Left lung (tissue), 10 donors: ENCODE data around the gene CLEC18B. TPM values are rescaled to one million over a fixed set of nuclear protein-coding genes. Genes with fewer than 3 reads are reported as not detected.

ENCODE experiments used
- ATAC-seq: fragments of 200-7000 bp; cut with Tn5 transposase; one replicate; pipeline ENCODE4 v1.9.1; 2020; ENCODE audit warnings: moderate library complexity
- DNase-seq, 4 donors: peaks; one replicate each; pipeline ENCODE4 v3.0.0-alpha.2; 2013 to 2020
- H3K27ac ChIP-seq, 2 donors: fragments of 200-600 bp; sonication (generic) in 1 of 2; one replicate each; pipeline versions ENCODE4 v1.5.0 to v1.8.0; 2020 to 2021
- H3K27me3 ChIP-seq, 2 donors: fragments of 200-600 bp; sonication (generic) in 1 of 2; one replicate each; pipeline versions ENCODE4 v1.5.0 to v1.8.0; 2020 to 2021
- H3K36me3 ChIP-seq, 2 donors: fragments of 200-600 bp; sonication (generic) in 1 of 2; one replicate each; pipeline versions ENCODE4 v1.5.0 to v1.8.0; 2020 to 2021
- H3K4me1 ChIP-seq, 2 donors: fragments of 200-600 bp; one replicate each; pipeline ENCODE4 v1.8.0; 2021
- H3K4me3 ChIP-seq, 2 donors: fragments of 200-600 bp; sonication (generic) in 1 of 2; one replicate each; pipeline versions ENCODE4 v1.5.0 to v1.8.0; 2020 to 2021; ENCODE audit warnings: mild to moderate bottlenecking in 1 of 2
- H3K9me3 ChIP-seq, 2 donors: fragments of 200-600 bp; sonication (generic) in 1 of 2; one replicate each; pipeline versions ENCODE4 v1.5.0 to v1.8.0; 2020 to 2021
- CTCF ChIP-seq, 2 donors: fragments of 200-600 bp; sonication (generic) in 1 of 2; IDR thresholded peaks; one replicate each; pipeline versions ENCODE4 v1.5.0 to v1.8.0; 2021; ENCODE audit warnings: antibody characterized with exemption in 2 of 2
- intact Hi-C, 2 donors: fragments of 100-400 bp; cut with DNase I; formaldehyde crosslinking; loops; one replicate each; pipeline versions ENCODE4 v1.11.2 to v1.14.2; 2022
- polyA plus RNA-seq, 6 donors: library from polyadenylated mRNA; unstranded; fragments of 120-200 nt; gene quantifications; one replicate each; pipeline ENCODE4 v1.2.1, GENCODE V29; 2013; ENCODE audit not compliant: insufficient read length in 6 of 6
- total RNA-seq, 2 donors: library from RNA; stranded (reverse); fragmentation: NEBNext Ultra II Directional; extraction: Animal tissue kit (Norgen Biotek cat#: 25700); gene quantifications; one replicate each; pipeline ENCODE4 v1.2.1, GENCODE V29; 2021
- donor health status: DM: no; HTN: yes; CAD: no.
- donor health status: DM: no; HTN: no; CAD: no.

Gene CLEC18B
- total and polyA plus RNA-seq, 8 donors = 1.1 to 2.2 (median 1.1) TPM; not detected in 1

- no peak for ATAC-seq
- no peaks in the 10 kb centered on the region for H3K27me3 ChIP-seq
- no peak for TF ChIP-seq CTCF (IDR thresholded peaks at IDR 0.05)
- intact Hi-C loops = no loop called here
- H3K36me3 ChIP-seq = peaks cover 0 to 99% of the 10 kb centered on the region in 2 donors
- DNase-seq = no peak
- H3K27ac ChIP-seq = no peak overlapping the region
- no peaks in the 10 kb centered on the region for H3K4me1 ChIP-seq
- H3K4me3 ChIP-seq = no peak overlapping the region
- no peaks in the 10 kb centered on the region for H3K9me3 ChIP-seq
Measured at GRCh38 chr16:74456290-74456625, 35.0 kb upstream of the CLEC18B start.

- ATAC-seq (no peak), DNase-seq (no peak)
- H3K9me3 ChIP-seq = no peaks in the 10 kb centered on the region
- TF ChIP-seq CTCF (IDR thresholded peaks at IDR 0.05) = no peak
- intact Hi-C loops = no loop called here
- H3K27me3 ChIP-seq = no peaks in the 10 kb centered on the region
- H3K4me3 ChIP-seq = no peak overlapping the region
- H3K36me3 ChIP-seq = peaks cover 0 to 99% of the 10 kb centered on the region in 2 donors
- H3K4me1 ChIP-seq = no peaks in the 10 kb centered on the region
- no peak overlapping the region for H3K27ac ChIP-seq
Measured at GRCh38 chr16:74455619-74456289, 34.5 kb upstream of the CLEC18B start.

GRCh38 chr16:74455213-74455612 lies 33.9 kb upstream of the CLEC18B start:
- H3K27ac ChIP-seq = no peak overlapping the region
- TF ChIP-seq CTCF (IDR thresholded peaks at IDR 0.05) = no peak
- peaks cover 0 to 1% of the 10 kb centered on the region in 2 donors for H3K4me1 ChIP-seq
- H3K27me3 ChIP-seq = no peaks in the 10 kb centered on the region
- no peaks in the 10 kb centered on the region for H3K9me3 ChIP-seq
- no peak for ATAC-seq
- H3K4me3 ChIP-seq = no peak overlapping the region
- DNase-seq = no peak
- intact Hi-C loops = no loop called here
- peaks cover 0 to 99% of the 10 kb centered on the region in 2 donors for H3K36me3 ChIP-seq

GRCh38 chr16:74451951-74452758 lies 30.9 kb upstream of the CLEC18B start:
- Histone ChIP-seq H3K9me3 (no peaks in the 10 kb centered on the region), H3K4me1 (peaks cover 14 to 32% of the 10 kb centered on the region in 2 donors), H3K36me3 (peaks cover 0 to 88% of the 10 kb centered on the region in 2 donors), H3K27me3 (no peaks in the 10 kb centered on the region), H3K4me3 (no peak overlapping the region), H3K27ac (no peak overlapping the region)
- TF ChIP-seq CTCF (IDR thresholded peaks at IDR 0.05) = no peak
- no peak for ATAC-seq
- no peak for DNase-seq
- intact Hi-C loops = no loop called here

GRCh38 chr16:74450967-74451760 lies 29.9 kb upstream of the CLEC18B start:
- Histone ChIP-seq H3K4me1 (peaks cover 14 to 32% of the 10 kb centered on the region in 2 donors), H3K4me3 (no peak overlapping the region), H3K27me3 (no peaks in the 10 kb centered on the region), H3K27ac (peak overlapping the region in 1 of 2 donors; percentile 78), H3K36me3 (peaks cover 0 to 78% of the 10 kb centered on the region in 2 donors), H3K9me3 (no peaks in the 10 kb centered on the region)
- ATAC-seq (no peak), DNase-seq (no peak)
- no peak for TF ChIP-seq CTCF (IDR thresholded peaks at IDR 0.05)
- intact Hi-C loops = no loop called here
